HFFc6 (cell line): Measurements from ENCODE around the gene LILRB5. TPM values are rescaled to one million over a fixed set of nuclear protein-coding genes. Genes with fewer than 3 reads are reported as not detected.
"Not testable (repeated sequence)": the region's sequence is repeated elsewhere in the genome, so short reads cannot be mapped to it uniquely, and the experiment has no call there.

ENCODE experiments used
- DNase-seq: peaks from one replicate; pipeline ENCODE4 v3.0.0-alpha.2; 2018
- H3K27ac Mint-ChIP-seq: 2 replicates; pipeline ENCODE4 v1.8.0; 2020; ENCODE audit warnings: mild to moderate bottlenecking, mixed read lengths
- H3K27me3 Mint-ChIP-seq: 2 replicates; pipeline ENCODE4 v1.8.0; 2021; ENCODE audit warnings: mild to moderate bottlenecking, moderate library complexity, mixed read lengths; ENCODE audit not compliant: insufficient read depth
- H3K36me3 Mint-ChIP-seq: 2 replicates; pipeline ENCODE4 v1.8.0; 2021; ENCODE audit warnings: low read depth, mixed read lengths
- H3K4me1 Mint-ChIP-seq: 2 replicates; pipeline ENCODE4 v1.8.0; 2020; ENCODE audit warnings: low read depth, mixed read lengths
- H3K4me3 Mint-ChIP-seq: 2 replicates; pipeline ENCODE4 v1.8.0; 2020; ENCODE audit warnings: mild to moderate bottlenecking, moderate library complexity, mixed read lengths
- H3K9me3 Mint-ChIP-seq: 2 replicates; pipeline ENCODE4 v1.8.0; 2020; ENCODE audit warnings: mild to moderate bottlenecking, mixed read lengths
- CTCF ChIP-seq: fragments of 200-600 bp; sonication (generic); IDR thresholded peaks from 2 replicates; pipeline ENCODE4 v1.5.0; 2021; ENCODE audit warnings: antibody characterized with exemption, mild to moderate bottlenecking
- total RNA-seq, 6 experiments: library from RNA; stranded (reverse); fragmentation: NEBNext Ultra II Directional; extraction: Animal tissue kit (Norgen Biotek cat#: 25700); gene quantifications; 2 replicates in 1 of 6; 3 replicates in 5 of 6; pipeline ENCODE4 v1.2.3, GENCODE V29; 2021

LILRB5 gene
- total RNA-seq, 6 experiments from 2014 or later: not detected

GRCh38 chr19:54275951-54276350 is 18.9 kb upstream of the LILRB5 start:
- no peaks in the 10 kb centered on the region for H3K36me3 Mint-ChIP-seq
- H3K27me3 Mint-ChIP-seq: peaks cover 47% of the 10 kb centered on the region
- DNase-seq: no peak
- TF ChIP-seq CTCF: no peak
- no peaks in the 10 kb centered on the region for H3K4me1 Mint-ChIP-seq
- H3K27ac Mint-ChIP-seq: no peak overlapping the region
- no peaks in the 10 kb centered on the region for H3K9me3 Mint-ChIP-seq
- H3K4me3 Mint-ChIP-seq: no peak overlapping the region

- not testable (repeated sequence) for H3K4me1 Mint-ChIP-seq, DNase-seq, H3K4me3 Mint-ChIP-seq, H3K27ac Mint-ChIP-seq, H3K9me3 Mint-ChIP-seq, H3K36me3 Mint-ChIP-seq
- peaks cover 40% of the 10 kb centered on the region for H3K27me3 Mint-ChIP-seq
Observed at GRCh38 chr19:54274516-54274915, 17.4 kb upstream of the LILRB5 start.

- Mint-ChIP-seq H3K27ac (no peak overlapping the region), H3K27me3 (peaks cover 35% of the 10 kb centered on the region), H3K4me3 (no peak overlapping the region), H3K36me3 (no peaks in the 10 kb centered on the region), H3K4me1 (no peaks in the 10 kb centered on the region), H3K9me3 (no peaks in the 10 kb centered on the region)
- DNase-seq: no peak
- no peak for TF ChIP-seq CTCF
Observed at GRCh38 chr19:54273821-54274220, 16.7 kb upstream of the LILRB5 start.

- H3K4me3 Mint-ChIP-seq, DNase-seq, H3K9me3 Mint-ChIP-seq, H3K27ac Mint-ChIP-seq, H3K4me1 Mint-ChIP-seq, H3K36me3 Mint-ChIP-seq: not testable (repeated sequence)
- peaks cover 32% of the 10 kb centered on the region for H3K27me3 Mint-ChIP-seq
Observed at GRCh38 chr19:54272181-54272580, 15.1 kb upstream of the LILRB5 start.

- not testable (repeated sequence) for H3K4me1 Mint-ChIP-seq, H3K4me3 Mint-ChIP-seq
- peaks cover 34% of the 10 kb centered on the region for H3K27me3 Mint-ChIP-seq
Observed at GRCh38 chr19:54271587-54271986, 14.5 kb upstream of the LILRB5 start.

GRCh38 chr19:54271106-54271505 is 14.0 kb upstream of the LILRB5 start:
- H3K9me3 Mint-ChIP-seq: no peaks in the 10 kb centered on the region
- H3K27ac Mint-ChIP-seq: no peak overlapping the region
- no peak overlapping the region for H3K4me3 Mint-ChIP-seq
- no peak for TF ChIP-seq CTCF
- DNase-seq: no peak
- H3K27me3 Mint-ChIP-seq: peaks cover 32% of the 10 kb centered on the region
- H3K36me3 Mint-ChIP-seq: no peaks in the 10 kb centered on the region
- H3K4me1 Mint-ChIP-seq: no peaks in the 10 kb centered on the region

More at GRCh38 chr19:54271587-54271986, 14.5 kb upstream of the LILRB5 start:
- not testable (repeated sequence) for H3K9me3 Mint-ChIP-seq, DNase-seq, H3K36me3 Mint-ChIP-seq, H3K27ac Mint-ChIP-seq

GRCh38 chr19:54268936-54269335 is 11.9 kb upstream of the LILRB5 start:
- Mint-ChIP-seq H3K27me3 (peaks cover 25% of the 10 kb centered on the region), H3K36me3 (no peaks in the 10 kb centered on the region), H3K27ac (no peak overlapping the region), H3K9me3 (no peaks in the 10 kb centered on the region), H3K4me1 (no peaks in the 10 kb centered on the region), H3K4me3 (no peak overlapping the region)
- DNase-seq: no peak
- no peak for TF ChIP-seq CTCF
